Glomerular visceral epithelial cell (primary cell): ENCODE results near the gene HIRA.
A peak's percentile ranks its signal among the peaks of the same experiment; 100 is the strongest.
"Not testable (repeated sequence)": the region's sequence is repeated elsewhere in the genome, so short reads cannot be mapped to it uniquely, and the experiment has no call there.

Experiments
- DNase-seq: peaks from one replicate; pipeline ENCODE4 v3.0.0-alpha.2; 2016; ENCODE audit errors: extremely low spot score

Gene HIRA

DNA sequence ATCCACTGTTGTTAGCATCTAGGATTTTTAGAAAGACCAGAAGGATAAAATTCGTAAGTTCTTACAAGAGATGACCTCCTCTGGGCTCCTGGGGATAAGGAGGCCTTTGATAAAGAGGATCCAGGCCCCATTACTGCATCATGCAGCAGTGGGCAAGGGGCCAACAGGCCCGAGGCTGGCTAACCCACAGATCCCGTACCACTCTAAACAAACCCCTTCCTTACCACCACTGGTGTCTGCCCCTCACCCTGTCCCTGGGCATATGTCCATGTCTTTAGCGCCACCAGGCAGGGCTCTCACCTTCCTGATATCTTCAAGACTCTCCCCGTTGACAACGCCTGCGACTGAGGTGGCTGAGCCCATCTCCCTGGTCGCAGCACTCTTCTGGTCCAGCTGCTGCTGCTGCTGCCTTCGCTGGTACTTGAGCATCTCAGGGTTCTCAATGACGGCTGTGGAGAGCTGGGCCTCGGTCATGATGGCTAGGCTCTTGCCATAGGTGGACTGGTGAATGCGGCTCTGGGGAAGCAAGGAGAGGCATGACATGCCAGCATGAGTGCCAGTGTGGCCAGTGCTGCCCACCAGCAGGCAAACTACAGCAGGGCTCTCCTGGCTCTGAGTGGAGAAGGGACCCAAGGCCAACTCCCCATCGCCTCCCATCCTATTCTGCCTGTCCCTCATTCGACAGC lies 46.2 kb downstream of the HIRA start:
- DNase-seq, result no peak

DNA sequence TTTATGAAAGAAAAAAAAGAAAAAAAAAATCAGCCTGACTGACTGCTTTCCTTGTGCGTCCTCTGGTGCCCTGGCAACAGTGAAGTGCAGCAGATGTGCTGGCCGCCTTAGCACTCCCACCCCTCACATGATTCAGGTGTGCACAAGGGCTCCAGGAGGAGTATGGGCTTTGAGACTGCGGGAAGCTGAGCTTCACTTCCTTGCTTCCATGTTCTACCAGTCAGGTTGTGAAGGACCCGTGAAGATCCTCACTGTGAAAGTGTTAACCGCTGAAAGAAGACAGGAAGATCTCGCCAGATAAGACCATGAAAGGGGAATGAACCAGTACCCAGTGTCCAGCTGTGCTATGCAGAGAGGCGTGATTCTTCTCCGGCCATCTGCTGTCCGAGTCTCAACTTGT lies 48.2 kb downstream of the HIRA start:
- DNase-seq, result no peak

DNA sequence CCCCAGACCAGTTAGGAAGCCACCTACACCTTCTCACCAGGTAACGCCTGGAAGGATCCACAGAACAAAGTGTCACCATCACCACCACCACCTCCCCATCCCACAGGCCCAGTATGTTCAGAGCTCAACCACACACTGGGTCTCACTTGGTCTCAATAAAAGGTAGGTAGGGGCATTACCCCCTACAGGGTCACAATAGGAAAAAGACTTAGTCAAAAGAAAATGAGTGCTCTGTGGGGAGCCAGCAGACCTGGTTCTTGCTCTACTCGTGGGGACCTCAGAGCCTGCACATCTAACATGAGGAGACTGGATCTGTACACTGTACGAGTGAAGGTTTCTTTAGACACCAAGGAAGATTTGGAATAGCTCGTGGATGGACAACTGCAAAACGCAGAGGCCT lies 49.3 kb downstream of the HIRA start:
- DNase-seq, result no peak

DNA sequence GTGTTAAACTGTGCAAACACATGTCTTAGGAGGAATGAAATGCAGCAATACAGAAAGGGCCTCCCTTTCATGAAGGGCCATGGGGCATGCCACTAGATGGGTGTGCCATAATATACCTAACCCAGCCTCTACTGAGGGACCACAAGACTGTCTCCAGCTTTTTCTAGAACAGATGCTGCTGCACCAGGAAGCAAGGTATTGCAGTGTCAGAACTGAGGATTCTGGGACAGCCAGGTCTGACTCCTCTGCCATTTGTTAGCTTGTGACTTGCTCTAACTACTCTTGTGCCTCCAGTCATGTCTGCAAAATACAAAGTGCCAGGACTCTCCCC lies 53.2 kb downstream of the HIRA start:
- DNase-seq, result no peak

DNA sequence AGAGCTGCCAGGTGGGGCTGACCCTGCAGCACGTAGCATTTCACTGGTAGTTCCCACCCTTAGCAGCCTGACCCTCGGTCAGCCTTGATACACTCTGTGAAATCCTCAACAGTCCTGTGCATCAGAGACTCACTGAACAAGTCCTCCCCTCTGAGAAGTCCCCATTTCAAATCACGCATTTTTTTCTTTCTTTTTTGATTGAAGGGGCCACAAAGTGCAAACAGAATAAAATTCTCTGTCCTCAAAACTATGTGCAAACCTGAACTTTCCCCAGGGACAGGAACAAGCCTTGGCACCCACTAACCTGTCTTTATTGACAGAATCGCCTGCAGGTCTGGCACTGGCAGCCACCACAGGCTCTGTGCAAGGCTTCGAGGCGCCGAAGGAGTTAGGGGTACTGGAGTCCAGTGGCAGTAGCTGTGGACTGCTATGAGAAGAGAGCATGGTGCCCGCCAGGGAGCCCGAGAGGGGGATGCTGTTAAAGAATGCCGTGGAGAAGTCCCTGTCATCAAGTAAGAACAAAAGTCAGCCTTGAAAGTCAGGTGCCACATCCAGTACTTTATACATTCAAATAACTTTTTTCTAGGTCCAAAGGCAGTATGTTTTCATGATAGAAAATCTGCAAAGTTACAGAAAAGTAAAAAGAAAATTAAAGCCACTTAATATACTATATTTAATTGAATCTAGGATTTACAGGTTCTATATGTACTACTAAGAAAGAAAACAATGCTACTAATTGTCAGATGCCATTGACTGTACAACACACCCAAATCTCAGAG lies 53.8 kb downstream of the HIRA start:
- no peak for DNase-seq

DNA sequence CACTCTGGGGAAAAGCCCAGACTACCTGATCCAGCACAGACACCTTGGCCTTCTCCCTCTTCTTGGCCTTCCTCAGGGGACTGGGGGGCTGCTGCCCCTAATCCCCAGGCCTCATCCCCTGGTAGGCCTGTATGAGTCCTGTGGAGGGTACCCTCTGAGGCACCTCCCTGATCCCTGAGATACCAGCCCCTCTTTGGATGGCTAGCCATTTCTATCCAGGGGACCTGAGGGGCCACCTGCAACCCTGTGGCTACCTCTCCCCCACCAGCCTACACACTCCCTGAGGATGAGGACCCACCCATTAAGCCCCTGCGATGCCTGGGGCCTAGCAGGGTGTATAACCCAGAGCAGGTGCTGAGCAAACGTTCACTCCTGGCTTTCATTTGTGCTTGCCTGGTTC lies 54.6 kb downstream of the HIRA start:
- no peak for DNase-seq

DNA sequence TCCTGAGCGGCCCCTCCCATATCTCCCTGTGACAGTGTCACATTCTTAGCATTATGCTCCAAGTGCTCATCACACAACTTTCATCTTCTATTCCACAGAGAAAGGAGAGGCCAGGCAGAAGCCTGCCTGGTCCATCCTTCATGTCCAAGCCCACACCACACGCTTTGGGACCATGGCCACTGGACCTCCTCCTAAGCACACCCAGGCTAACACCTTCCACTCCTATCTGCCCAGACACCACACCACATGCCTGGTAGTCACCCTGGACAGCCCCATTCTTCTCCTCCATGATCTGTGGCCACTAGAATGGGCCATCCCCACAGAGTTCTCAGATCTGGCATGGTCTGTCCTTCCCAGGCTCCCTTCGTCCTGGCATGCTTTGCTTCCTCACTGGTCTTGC lies 55.3 kb downstream of the HIRA start:
- no peak for DNase-seq

DNA sequence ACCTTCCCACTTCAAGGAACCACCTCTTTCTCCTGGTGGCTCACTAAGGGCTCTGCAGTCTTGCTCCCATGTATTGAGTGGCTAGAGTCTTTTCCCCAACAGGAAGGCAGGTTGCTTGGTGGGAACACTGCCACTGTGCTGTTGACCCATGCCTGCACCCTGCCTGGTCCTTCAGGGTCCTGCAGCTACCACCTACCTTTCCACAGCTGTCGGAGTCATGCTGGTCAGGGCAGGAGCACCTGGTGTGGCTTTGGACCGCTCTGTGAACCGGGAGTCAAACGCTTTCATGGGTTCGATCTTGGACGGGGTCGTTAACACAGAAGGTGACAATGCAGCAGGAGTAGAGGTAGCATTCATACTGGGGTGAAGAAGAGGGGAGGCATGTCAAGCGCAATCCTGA lies 56.1 kb downstream of the HIRA start:
- DNase-seq, result no peak

DNA sequence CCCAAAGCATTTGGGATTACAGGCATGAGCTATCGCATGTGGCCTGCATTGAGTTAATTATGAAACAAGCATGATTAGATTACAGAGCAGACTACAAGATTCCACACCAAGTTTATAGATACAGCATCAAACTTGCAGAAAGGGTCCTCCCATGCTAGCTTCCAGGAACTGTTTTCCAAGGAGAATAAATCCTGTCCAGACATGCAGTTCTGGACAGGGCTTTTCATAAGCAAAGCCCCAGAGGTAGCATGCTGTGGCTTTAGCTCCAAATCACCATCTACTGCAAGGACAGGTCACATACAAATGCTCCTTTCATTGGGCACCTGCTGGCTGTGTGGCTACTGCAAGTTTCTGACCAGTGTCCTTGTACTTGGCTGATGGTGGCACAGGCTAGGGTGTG lies 57.1 kb downstream of the HIRA start:
- DNase-seq, result no peak

DNA sequence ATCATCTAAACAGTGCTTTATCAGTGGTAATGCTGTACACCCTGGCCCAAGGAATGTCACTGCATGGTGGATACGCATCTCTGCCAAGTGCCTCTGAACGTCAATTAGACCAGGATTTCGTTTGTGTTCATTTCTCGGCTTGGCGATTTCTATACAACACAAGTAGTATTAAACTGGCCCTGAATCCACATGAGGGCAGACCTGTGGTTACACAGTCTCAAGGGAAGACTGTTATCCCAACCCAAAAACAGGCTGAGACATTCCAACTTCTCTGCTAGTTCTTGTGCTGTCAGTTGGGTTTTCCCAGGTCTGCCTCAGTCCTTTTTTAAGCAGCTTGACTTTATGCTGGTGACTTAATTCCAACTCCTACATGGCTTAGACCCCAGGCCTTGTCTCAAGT lies 58.1 kb downstream of the HIRA start:
- DNase-seq, result no peak

DNA sequence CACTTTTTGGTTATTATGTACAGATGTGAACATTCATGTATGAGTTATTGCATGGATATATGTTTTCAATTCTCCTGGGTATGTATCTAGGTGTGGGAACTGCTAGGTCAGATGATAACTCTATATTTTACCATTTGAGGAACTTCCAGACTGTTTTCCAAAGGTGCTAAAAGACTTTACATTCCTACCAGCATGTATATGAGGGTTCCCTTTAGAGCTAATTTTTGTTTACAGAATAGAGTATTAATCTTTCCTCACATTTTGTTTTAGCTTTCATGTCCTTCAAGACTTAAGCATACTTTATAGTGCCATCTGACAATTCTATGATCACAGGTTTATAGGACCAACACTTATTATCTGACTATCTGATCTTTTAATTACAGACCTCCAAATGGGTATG lies 59.6 kb downstream of the HIRA start:
- DNase-seq, result no peak

DNA sequence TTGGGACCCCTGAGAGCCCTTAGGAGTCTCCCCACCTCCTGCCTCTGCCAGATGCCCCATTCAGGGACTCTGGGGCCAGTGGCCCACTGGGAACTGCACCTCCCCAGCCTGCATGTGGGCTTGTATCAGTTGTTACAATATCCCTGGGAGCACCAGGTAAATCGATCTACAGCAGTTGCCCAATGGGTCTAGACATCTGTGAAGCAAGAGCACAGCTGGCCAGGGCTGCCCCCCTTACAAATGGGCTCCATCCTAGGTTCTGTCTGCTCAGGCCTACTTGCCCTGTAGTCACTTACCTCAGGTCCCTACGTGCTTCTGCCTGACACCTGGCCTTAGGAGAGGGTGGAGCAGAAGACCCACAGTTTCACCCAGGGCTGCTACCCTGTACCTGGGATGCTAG lies 62.7 kb downstream of the HIRA start:
- DNase-seq, result no peak

DNA sequence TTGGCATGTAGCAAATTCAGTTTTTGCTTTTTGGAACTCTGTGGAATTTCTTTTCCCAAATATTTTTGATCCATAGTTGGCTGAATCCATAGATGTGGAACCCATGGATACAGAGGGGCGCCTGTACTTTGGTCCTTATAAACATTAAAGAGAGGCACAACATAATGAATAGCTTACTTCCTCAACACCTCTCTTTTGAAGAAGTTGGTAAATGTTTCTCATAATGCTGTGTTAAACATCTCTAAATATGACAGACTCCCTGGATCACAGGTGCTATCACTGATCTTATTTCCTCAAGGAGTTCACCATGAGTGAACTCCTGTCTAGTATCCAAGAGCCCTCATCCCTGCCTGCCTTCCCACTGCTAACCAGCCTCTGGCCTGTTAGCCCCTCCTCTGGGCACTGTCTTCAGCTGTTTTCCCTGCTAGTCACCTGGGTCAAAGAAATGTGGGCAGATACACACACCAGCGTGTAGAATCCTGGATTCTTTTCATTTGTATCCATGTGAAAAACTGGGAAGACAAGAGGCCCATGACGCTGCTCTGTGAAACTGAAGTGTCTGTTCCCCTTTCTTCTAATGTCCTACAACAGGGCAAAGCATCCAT lies 63.7 kb downstream of the HIRA start:
- no peak for DNase-seq

DNA sequence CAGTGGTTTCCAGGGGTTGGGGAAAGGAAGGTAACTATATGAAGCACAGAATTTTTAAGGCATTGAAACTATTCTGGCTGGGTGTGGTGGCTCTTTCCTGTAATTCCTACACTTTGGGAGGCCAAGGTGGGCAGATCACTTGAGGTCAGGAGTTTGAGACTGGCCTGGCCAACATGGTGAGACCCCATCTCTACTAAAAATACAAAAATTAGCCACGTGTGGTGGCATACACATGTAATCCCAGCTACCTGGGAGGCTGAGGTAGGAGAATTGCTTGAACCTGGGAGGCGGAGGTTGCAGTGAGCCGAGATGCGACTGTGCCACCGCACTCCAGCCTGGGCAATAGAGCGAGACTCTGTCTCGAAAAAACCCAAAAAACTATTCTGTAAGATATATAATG lies 68.0 kb downstream of the HIRA start:
- DNase-seq, result not testable (repeated sequence)

DNA sequence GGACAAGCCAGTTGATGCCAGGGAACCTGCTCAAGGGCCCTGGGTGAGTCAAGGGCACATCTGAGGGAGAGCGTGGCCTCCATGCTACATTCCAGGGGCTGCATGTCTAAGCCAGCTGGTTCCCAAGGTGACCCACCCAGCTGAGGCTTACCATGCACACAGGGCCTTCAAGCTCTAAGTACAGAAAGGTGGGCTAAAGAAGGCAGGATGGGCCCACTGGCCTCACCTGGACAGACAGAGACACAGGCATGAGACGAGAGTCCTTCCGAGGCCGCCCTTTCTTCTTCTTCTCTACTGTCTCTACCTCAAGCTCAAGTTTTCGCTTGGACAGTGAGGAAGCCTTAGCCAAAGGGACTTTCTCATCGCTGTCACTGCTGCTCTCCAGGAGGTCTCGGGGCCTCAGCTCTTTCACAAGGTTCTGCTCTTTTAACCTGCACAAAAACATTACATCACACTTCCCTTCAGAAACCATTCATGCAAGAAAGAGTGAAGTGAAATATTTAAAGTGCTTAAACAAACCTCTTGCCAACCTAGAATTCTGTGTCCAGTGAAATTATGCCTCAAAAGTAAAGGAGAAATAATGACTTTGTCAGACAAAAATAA lies 69.9 kb downstream of the HIRA start:
- peak; percentile 67 for DNase-seq

DNA sequence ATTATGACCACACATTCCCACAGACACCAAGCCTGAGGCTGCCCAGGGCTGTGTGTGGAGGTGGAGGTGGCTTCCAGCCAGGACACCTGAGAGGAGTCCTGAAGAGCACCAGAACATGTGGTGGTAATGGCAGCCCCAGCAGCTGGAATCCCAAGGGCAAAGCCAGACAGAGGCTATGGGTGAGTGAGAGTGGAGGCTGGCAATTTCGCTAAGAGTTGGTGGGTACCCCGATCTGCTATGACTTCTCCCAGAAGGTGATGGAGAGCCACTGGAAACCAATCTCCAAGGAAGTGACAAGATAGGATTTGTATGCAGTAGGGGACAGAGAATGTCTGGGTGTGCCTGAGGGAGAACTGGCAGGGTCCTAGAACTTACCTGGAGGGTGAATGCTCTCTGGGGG lies 70.7 kb downstream of the HIRA start:
- DNase-seq, result no peak

DNA sequence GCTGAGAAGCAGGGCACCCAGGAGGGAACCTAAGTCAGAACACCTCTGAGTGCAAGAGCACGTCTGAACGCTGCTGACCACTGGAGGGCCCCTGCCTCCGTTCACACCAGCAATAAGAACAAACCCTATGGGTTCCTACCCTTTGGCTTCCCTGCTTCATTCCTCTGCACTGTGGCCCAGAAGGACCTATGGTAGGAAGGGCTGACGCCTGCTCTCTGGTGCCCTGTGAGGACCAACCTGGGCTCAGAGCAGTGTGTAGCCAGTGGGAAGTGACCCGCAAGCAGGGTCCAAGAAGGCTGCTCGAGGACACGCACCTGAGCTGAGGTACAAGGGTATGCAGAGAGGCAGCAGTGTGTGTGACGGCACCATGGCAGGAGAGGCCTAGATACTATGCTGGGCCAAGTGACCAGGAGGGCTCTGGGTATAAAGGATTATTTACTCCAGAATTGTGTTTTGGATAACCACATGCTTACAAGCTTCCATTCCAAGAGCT lies 71.2 kb downstream of the HIRA start:
- DNase-seq, result no peak

DNA sequence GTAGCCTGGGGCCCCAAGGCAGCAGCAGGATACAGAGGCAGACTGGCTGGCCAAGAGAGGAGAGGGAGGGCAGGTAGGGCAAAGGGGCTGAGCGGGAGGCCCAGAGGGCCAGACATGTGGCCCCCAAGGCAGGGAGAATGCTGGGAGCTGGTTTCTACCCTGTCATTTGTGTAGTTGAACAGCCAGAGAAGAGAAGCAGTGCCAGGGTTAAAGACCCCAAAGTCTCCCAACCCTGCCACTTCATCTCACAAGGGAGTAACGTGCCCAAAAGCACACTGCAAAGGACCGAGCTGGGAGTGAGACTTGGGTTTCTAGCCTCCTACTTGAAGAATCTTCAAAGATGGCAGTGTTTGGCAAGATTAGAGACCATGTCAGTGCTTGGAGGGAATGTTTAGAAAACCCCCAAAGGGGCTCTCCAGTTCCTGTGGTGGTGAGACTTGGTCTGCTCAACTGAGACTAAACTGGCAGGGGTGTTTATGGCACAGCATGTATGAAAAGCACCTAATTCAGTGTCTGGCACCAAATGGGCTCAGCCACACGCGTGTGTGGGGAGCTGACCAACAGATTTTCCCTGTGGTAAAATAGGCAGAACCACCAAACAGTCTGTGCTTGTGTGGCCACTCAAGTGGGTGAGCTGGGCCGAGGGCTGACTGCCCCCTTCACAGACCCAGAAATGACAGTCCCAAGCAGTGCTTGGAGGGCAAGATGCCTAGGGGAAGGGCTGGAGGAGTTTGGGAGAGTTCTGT lies 71.8 kb downstream of the HIRA start:
- DNase-seq, result no peak

DNA sequence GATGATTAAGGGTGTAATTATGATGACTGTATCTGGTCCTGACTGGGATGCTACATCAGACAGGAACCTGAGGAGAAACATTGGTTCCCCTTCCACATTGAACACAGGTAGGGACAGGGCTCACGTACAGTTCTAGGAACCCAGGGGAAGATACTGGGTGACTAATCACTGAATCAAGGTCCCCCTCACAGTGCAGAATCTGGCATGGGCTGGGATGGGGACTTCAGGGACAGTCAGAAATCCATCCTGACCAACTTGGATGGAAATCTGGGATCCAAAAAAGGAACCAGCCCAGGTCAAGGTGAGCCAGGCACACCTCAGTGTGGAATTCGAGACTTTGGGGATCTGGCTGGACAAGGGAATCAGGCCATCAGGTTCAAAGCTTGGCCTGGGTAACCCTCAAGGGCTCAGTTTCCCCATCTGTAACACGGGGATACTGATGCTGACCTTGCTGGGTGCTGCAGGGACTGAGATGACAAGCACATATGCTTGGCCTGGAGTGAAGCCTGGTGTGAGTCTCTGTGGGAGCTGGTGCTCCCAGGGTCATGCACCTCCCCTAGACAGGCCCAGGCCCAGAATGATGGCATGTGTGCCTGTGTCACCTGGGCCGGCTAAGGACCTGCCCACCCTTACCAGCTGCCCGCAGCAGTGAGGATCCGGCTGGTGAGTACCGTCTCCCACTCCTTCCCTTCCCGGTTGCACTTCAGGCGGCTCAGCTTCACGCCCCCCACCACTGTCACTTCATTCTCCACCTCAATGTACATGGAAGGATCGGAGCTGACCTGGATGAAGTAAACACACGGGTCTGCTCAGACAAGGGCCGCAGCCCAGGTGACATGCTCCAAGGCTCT lies 72.6 kb downstream of the HIRA start:
- no peak for DNase-seq

DNA sequence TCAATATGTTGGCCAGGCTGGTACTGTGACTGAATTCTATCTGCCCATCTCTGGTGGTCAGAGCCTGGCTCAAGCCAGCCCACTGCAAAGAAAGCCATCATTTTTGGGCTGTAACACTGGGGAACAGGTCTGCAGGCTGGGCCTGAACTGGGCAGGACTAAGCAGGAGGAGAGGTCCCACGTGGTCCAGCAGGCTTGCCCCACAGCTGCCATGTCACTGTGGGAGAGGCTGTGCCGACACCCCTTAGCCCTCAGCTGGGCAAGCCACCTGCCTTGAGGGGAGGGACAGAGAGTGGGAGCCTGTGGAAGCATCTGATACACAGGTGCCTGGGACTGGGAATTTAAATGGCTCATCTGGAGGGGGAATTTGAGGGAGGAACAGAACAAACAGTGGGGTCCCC lies 73.3 kb downstream of the HIRA start:
- no peak for DNase-seq
